HL-60 (cell line): ENCODE results near the gene CACNA1C.

Source experiments
- DNase-seq, 2 experiments: peaks; one replicate each; pipeline ENCODE4 v3.0.0-alpha.2; 2010 to 2020; ENCODE audit warnings: low read depth in 1 of 2, low spot score in 1 of 2
- H3K27ac ChIP-seq: fragments of 250-450 bp; sonication (Bioruptor Pico); replicated peaks from 2 replicates; pipeline ENCODE4 v1.5.1; 2020; ENCODE audit warnings: mild to moderate bottlenecking, moderate library complexity
- H3K27me3 ChIP-seq: fragments of 250-450 bp; sonication (Bioruptor Pico); 2 replicates; pipeline ENCODE4 v1.5.1; 2021; ENCODE audit warnings: mild to moderate bottlenecking, moderate library complexity; ENCODE audit not compliant: insufficient read depth, poor library complexity, severe bottlenecking
- H3K4me3 ChIP-seq: replicated peaks from 2 replicates; pipeline ENCODE4 v1.5.1; 2011; ENCODE audit warnings: mild to moderate bottlenecking, control low read depth, low read length; ENCODE audit not compliant: insufficient read depth
- CTCF ChIP-seq: IDR thresholded peaks from one replicate; pipeline ENCODE4 v1.5.1; 2011; ENCODE audit warnings: low read length, control low read depth, inconsistent platforms; ENCODE audit not compliant: insufficient read depth
- GABPA ChIP-seq: IDR thresholded peaks from 2 replicates; pipeline ENCODE4 v1.6.1; 2012; ENCODE audit warnings: low read depth
- POLR2AphosphoS5 ChIP-seq: IDR thresholded peaks from 2 replicates; pipeline ENCODE4 v1.6.1; 2012; ENCODE audit warnings: low read depth
- REST ChIP-seq: IDR thresholded peaks from 2 replicates; pipeline ENCODE4 v1.6.1; 2012; ENCODE audit warnings: low read depth; ENCODE audit not compliant: insufficient replicate concordance
- SPI1 ChIP-seq: IDR thresholded peaks from 2 replicates; pipeline ENCODE4 v1.6.1; 2012; ENCODE audit warnings: low read depth, mild to moderate bottlenecking, borderline replicate concordance

Gene CACNA1C

GRCh38 chr12:2543801-2544200 lies 491.0 kb downstream of the CACNA1C start:
- no peak overlapping the region for H3K27ac ChIP-seq
- no peak for TF ChIP-seq CTCF
- TF ChIP-seq REST = no peak
- no peak for TF ChIP-seq SPI1
- TF ChIP-seq POLR2AphosphoS5 = no peak
- no peak for TF ChIP-seq GABPA

GRCh38 chr12:2544230-2544629 lies 491.4 kb downstream of the CACNA1C start:
- H3K27me3 ChIP-seq = no peaks in the 10 kb centered on the region
- DNase-seq = no peak
- H3K4me3 ChIP-seq = no peak overlapping the region
- no peak overlapping the region for H3K27ac ChIP-seq
- TF ChIP-seq GABPA = no peak
- TF ChIP-seq SPI1 = no peak
- TF ChIP-seq CTCF = no peak
- no peak for TF ChIP-seq POLR2AphosphoS5
- TF ChIP-seq REST = no peak

More at GRCh38 chr12:2543801-2544200, 491.0 kb downstream of the CACNA1C start:
- Histone ChIP-seq H3K4me3 (no peak overlapping the region), H3K27me3 (no peaks in the 10 kb centered on the region)
- DNase-seq = no peak

- peak; percentile 35 to 84 for DNase-seq
- Histone ChIP-seq H3K4me3 (no peak overlapping the region), H3K27ac (peak overlapping the region; percentile 12), H3K27me3 (no peaks in the 10 kb centered on the region)
- no peak for TF ChIP-seq SPI1
- TF ChIP-seq REST = no peak
- TF ChIP-seq POLR2AphosphoS5 = no peak
- TF ChIP-seq GABPA = no peak
- no peak for TF ChIP-seq CTCF
These were observed 494.7 kb downstream of the CACNA1C start for GRCh38 chr12:2547273-2548044.
